HCT116 (cell line): Measurements from ENCODE around the gene LRRC2. TPM values are rescaled to one million over a fixed set of nuclear protein-coding genes. Genes with fewer than 3 reads are reported as not detected.

Experiments
- ATAC-seq: fragments of 200-7000 bp; cut with Tn5 transposase; 2 replicates; pipeline ENCODE4 v1.9.1; 2020; ENCODE audit warnings: mild to moderate bottlenecking, moderate library complexity
- BruUV-seq: library from RNA; stranded (reverse); fragments of 400-500 nt; replicated peaks from 2 replicates; lab custom pipeline; 2021; lab: Mats Ljungman, UMichigan
- CTCF ChIA-PET: fragments of 300-600 bp; sonication (Branson Sonifier 250); formaldehyde crosslinking; loops from one replicate; lab custom pipeline; 2021; ENCODE audit warnings: antibody characterized with exemption; lab: Charles Lee
- POLR2A ChIA-PET: fragments of 300-600, 350-600 bp; sonication (Branson Sonifier 250); formaldehyde crosslinking; loops from one replicate; lab custom pipeline; 2021; ENCODE audit warnings: antibody characterized with exemption; lab: Charles Lee
- RAD21 ChIA-PET, 2 experiments: fragments of 300-600 bp; sonication (Branson Sonifier 250); formaldehyde crosslinking; loops; one replicate each; lab custom pipeline; 2023; ENCODE audit warnings: low total read pairs in 2 of 2; ENCODE audit not compliant: uncharacterized antibody in 2 of 2, unreplicated experiment in 2 of 2, low non-redundant PET in 1 of 2; lab: Charles Lee
- DNase-seq: peaks from one replicate; pipeline ENCODE4 v3.0.0-alpha.2; 2010; ENCODE audit warnings: low read depth, low spot score
- H2AFZ ChIP-seq: fragments of 200-600 bp; shearing (Covaris generic), sonication (generic); 2 replicates; pipeline ENCODE4 v1.6.1; 2017; ENCODE audit warnings: low read depth, mixed run types, mixed read lengths, antibody characterized with exemption, low read length; ENCODE audit not compliant: poor library complexity, severe bottlenecking
- H3K27ac ChIP-seq: 2 replicates; pipeline ENCODE4 v1.5.1; 2012; ENCODE audit warnings: low read depth, low read length
- H3K27me3 ChIP-seq: fragments of 200-600 bp; sonication (generic); 2 replicates; pipeline ENCODE4 v1.6.1; 2016; ENCODE audit warnings: mixed run types, low read length, mixed read lengths; ENCODE audit not compliant: insufficient read depth
- H3K36me3 ChIP-seq, 2 experiments: fragments of 200-500 bp in 1 of 2; fragments of 200-600 bp in 1 of 2; sonication (Bioruptor generic) in 1 of 2; sonication (generic) in 1 of 2; 2 replicates each; pipeline versions ENCODE4 v1.5.1 to v1.6.1; 2014 to 2016; ENCODE audit warnings: low read length in 2 of 2, inconsistent platforms in 1 of 2, mixed read lengths in 1 of 2, mixed run types in 1 of 2; ENCODE audit not compliant: insufficient read depth in 2 of 2, control insufficient read depth in 1 of 2
- H3K4me1 ChIP-seq, 2 experiments: fragments of 200-600 bp in 1 of 2; sonication (generic) in 1 of 2; 2 replicates each; pipeline versions ENCODE4 v1.5.1 to v1.6.1; 2012 to 2017; ENCODE audit warnings: low read length in 2 of 2, inconsistent platforms in 1 of 2, mild to moderate bottlenecking in 1 of 2, mixed read lengths in 1 of 2, mixed run types in 1 of 2, moderate library complexity in 1 of 2; ENCODE audit not compliant: insufficient read depth in 2 of 2, control insufficient read depth in 1 of 2
- H3K4me2 ChIP-seq: fragments of 200-600 bp; sonication (generic); 2 replicates; pipeline ENCODE4 v1.6.1; 2017; ENCODE audit warnings: mixed run types, low read length, mixed read lengths
- H3K4me3 ChIP-seq, 2 experiments: fragments of 200-600 bp in 1 of 2; sonication (generic) in 1 of 2; replicated peaks in 1 of 2; 2 replicates each; pipeline ENCODE4 v1.5.1; 2011 to 2016; ENCODE audit warnings: low read length in 2 of 2, control low read depth in 1 of 2, low read depth in 1 of 2, mild to moderate bottlenecking in 1 of 2, mixed read lengths in 1 of 2, mixed run types in 1 of 2
- H3K79me2 ChIP-seq: fragments of 200-600 bp; sonication (generic); 2 replicates; pipeline ENCODE4 v1.6.1; 2017; ENCODE audit warnings: mild to moderate bottlenecking, mixed run types, low read length, moderate library complexity, mixed read lengths; ENCODE audit not compliant: insufficient read depth
- H3K9ac ChIP-seq: fragments of 200-600 bp; sonication (generic); 2 replicates; pipeline ENCODE4 v1.6.1; 2016; ENCODE audit warnings: low read length, mixed read lengths
- H3K9me2 ChIP-seq: fragments of 200-600 bp; sonication (generic), shearing (Covaris generic); 2 replicates; pipeline ENCODE4 v1.6.1; 2017; ENCODE audit warnings: mixed run types, mild to moderate bottlenecking, moderate library complexity; ENCODE audit not compliant: insufficient read depth
- H3K9me3 ChIP-seq, 2 experiments: fragments of 200-500 bp in 1 of 2; fragments of 200-600 bp in 1 of 2; sonication (Bioruptor generic) in 1 of 2; sonication (generic) in 1 of 2; 2 replicates each; pipeline ENCODE4 v1.6.1; 2014 to 2017; ENCODE audit warnings: low read length in 2 of 2, mixed read lengths in 2 of 2, inconsistent platforms in 1 of 2, low read depth in 1 of 2, mild to moderate bottlenecking in 1 of 2, mixed run types in 1 of 2, moderate library complexity in 1 of 2; ENCODE audit not compliant: control insufficient read depth in 1 of 2, insufficient read depth in 1 of 2
- H4K20me1 ChIP-seq: fragments of 200-600 bp; sonication (generic), shearing (Covaris generic); 2 replicates; pipeline ENCODE4 v1.6.1; 2017; ENCODE audit warnings: mixed run types, mild to moderate bottlenecking, moderate library complexity; ENCODE audit not compliant: insufficient read depth
- CBX3 ChIP-seq: IDR thresholded peaks from 2 replicates; pipeline ENCODE4 v1.6.1; 2012; ENCODE audit warnings: low read depth
- CEBPB ChIP-seq: IDR thresholded peaks from 2 replicates; pipeline ENCODE4 v1.6.1; 2012; ENCODE audit warnings: low read depth
- EGR1 ChIP-seq: IDR thresholded peaks from 2 replicates; pipeline ENCODE4 v1.6.1; 2012; ENCODE audit warnings: low read depth
- EZH2phosphoT487 ChIP-seq: fragments of 200-600 bp; IDR thresholded peaks from 2 replicates; pipeline ENCODE4 v1.6.1; 2018; ENCODE audit warnings: antibody characterized with exemption, borderline replicate concordance
- JUND ChIP-seq: IDR thresholded peaks from 2 replicates; pipeline ENCODE4 v1.6.1; 2012
- POLR2A ChIP-seq: IDR thresholded peaks from 2 replicates; pipeline ENCODE4 v1.7.0; 2011; ENCODE audit warnings: borderline replicate concordance; ENCODE audit not compliant: insufficient read depth, insufficient read length; ENCODE audit errors: extremely low read depth
- RAD21 ChIP-seq: IDR thresholded peaks from 2 replicates; pipeline ENCODE4 v1.6.1; 2012; ENCODE audit warnings: low read depth, mild to moderate bottlenecking
- SP1 ChIP-seq: IDR thresholded peaks from 2 replicates; pipeline ENCODE4 v1.6.1; 2012; ENCODE audit warnings: low read depth
- SRF ChIP-seq: IDR thresholded peaks from 2 replicates; pipeline ENCODE4 v1.6.1; 2012; ENCODE audit warnings: low read depth
- ZFX ChIP-seq: fragments of 450-650 bp; IDR thresholded peaks from 2 replicates; pipeline ENCODE4 v1.6.1; 2017
- ZNF274 ChIP-seq: fragments of 200-500 bp; sonication (Bioruptor generic); IDR thresholded peaks from 2 replicates; pipeline ENCODE4 v1.6.1; 2014; ENCODE audit warnings: mild to moderate bottlenecking, low read depth, low read length, inconsistent platforms
- intact Hi-C: fragments of 100-400 bp; cut with micrococcal nuclease; formaldehyde crosslinking; loops from 2 replicates; pipeline ENCODE4 v1.10.0; 2022
- total RNA-seq: library from RNA; stranded (reverse); gene quantifications from one replicate; pipeline ENCODE4 v1.2.1, GENCODE V29; 2021; ENCODE audit not compliant: unreplicated experiment
- TF ChIP-seq, protein P1 (sequence below): IDR thresholded peaks from 2 replicates; pipeline ENCODE4 v1.6.1; 2012; ENCODE audit warnings: low read depth
- TF ChIP-seq, protein P2 (sequence below): IDR thresholded peaks from 2 replicates; pipeline ENCODE4 v1.6.1; 2012
- TF ChIP-seq, protein P3 (sequence below), 3 experiments: fragments of 200-600 bp in 1 of 3; sonication (generic) in 1 of 3; IDR thresholded peaks in 2 of 3; conservative IDR thresholded peaks in 1 of 3; 2 replicates each; pipeline ENCODE4 v1.5.1; 2012 to 2017; ENCODE audit warnings: low read depth in 2 of 3, low read length in 2 of 3, antibody characterized with exemption in 1 of 3, borderline replicate concordance in 1 of 3, control low read depth in 1 of 3, mild to moderate bottlenecking in 1 of 3, mixed read lengths in 1 of 3, mixed run types in 1 of 3, moderate library complexity in 1 of 3; ENCODE audit not compliant: insufficient read depth in 1 of 3
- TF ChIP-seq, protein P4 (sequence below): IDR thresholded peaks from 2 replicates; pipeline ENCODE4 v1.6.1; 2012

LRRC2 gene
- total RNA-seq, 1 experiment from 2014 or later: not detected

DNA sequence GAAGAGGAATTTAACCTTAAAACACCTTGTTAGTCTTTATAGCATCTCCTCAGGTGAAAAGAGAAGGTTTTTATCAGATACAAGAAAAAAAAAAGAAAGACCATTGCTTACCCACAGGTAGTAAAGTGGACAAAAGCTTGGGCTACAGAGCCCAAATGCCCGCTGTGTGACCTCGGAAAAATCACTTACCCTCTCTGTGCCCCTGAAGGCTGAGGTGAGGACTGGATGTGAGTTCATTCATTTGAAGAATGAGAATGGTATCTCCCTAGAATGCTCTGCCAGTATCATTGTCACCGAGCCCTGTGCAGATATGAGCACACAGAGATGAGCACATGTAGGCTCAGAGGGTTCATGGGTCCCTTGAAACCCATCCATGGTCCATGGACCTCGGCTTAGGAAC is 28.6 kb upstream of the LRRC2 start:
- DNase-seq (no peak), ATAC-seq (no peak)
- Histone ChIP-seq H3K36me3 (no peaks in the 10 kb centered on the region), H3K27me3 (no peaks in the 10 kb centered on the region), H4K20me1 (no peaks in the 10 kb centered on the region), H3K4me1 (no peaks in the 10 kb centered on the region), H3K9ac (no peak overlapping the region), H2AFZ (no peak overlapping the region), H3K4me2 (no peak overlapping the region), H3K79me2 (no peaks in the 10 kb centered on the region), H3K4me3 (no peak overlapping the region), H3K9me3 (no peaks in the 10 kb centered on the region), H3K27ac (no peak overlapping the region), H3K9me2 (no peaks in the 10 kb centered on the region)
- intact Hi-C loops: no loop called here
- ChIA-PET CTCF (no interaction called here), RAD21 (no interaction called here), POLR2A (no interaction called here)
- TF ChIP-seq, protein P1, sequence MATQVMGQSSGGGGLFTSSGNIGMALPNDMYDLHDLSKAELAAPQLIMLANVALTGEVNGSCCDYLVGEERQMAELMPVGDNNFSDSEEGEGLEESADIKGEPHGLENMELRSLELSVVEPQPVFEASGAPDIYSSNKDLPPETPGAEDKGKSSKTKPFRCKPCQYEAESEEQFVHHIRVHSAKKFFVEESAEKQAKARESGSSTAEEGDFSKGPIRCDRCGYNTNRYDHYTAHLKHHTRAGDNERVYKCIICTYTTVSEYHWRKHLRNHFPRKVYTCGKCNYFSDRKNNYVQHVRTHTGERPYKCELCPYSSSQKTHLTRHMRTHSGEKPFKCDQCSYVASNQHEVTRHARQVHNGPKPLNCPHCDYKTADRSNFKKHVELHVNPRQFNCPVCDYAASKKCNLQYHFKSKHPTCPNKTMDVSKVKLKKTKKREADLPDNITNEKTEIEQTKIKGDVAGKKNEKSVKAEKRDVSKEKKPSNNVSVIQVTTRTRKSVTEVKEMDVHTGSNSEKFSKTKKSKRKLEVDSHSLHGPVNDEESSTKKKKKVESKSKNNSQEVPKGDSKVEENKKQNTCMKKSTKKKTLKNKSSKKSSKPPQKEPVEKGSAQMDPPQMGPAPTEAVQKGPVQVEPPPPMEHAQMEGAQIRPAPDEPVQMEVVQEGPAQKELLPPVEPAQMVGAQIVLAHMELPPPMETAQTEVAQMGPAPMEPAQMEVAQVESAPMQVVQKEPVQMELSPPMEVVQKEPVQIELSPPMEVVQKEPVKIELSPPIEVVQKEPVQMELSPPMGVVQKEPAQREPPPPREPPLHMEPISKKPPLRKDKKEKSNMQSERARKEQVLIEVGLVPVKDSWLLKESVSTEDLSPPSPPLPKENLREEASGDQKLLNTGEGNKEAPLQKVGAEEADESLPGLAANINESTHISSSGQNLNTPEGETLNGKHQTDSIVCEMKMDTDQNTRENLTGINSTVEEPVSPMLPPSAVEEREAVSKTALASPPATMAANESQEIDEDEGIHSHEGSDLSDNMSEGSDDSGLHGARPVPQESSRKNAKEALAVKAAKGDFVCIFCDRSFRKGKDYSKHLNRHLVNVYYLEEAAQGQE: no peak
- TF ChIP-seq EZH2phosphoT487 (no peak), SRF (no peak), EGR1 (no peak), SP1 (no peak), ZFX (no peak), POLR2A (no peak), JUND (no peak), CBX3 (no peak), RAD21 (no peak), CEBPB (no peak), ZNF274 (no peak)
- TF ChIP-seq, protein P2, sequence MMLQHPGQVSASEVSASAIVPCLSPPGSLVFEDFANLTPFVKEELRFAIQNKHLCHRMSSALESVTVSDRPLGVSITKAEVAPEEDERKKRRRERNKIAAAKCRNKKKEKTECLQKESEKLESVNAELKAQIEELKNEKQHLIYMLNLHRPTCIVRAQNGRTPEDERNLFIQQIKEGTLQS: no peak
- TF ChIP-seq, protein P3, sequence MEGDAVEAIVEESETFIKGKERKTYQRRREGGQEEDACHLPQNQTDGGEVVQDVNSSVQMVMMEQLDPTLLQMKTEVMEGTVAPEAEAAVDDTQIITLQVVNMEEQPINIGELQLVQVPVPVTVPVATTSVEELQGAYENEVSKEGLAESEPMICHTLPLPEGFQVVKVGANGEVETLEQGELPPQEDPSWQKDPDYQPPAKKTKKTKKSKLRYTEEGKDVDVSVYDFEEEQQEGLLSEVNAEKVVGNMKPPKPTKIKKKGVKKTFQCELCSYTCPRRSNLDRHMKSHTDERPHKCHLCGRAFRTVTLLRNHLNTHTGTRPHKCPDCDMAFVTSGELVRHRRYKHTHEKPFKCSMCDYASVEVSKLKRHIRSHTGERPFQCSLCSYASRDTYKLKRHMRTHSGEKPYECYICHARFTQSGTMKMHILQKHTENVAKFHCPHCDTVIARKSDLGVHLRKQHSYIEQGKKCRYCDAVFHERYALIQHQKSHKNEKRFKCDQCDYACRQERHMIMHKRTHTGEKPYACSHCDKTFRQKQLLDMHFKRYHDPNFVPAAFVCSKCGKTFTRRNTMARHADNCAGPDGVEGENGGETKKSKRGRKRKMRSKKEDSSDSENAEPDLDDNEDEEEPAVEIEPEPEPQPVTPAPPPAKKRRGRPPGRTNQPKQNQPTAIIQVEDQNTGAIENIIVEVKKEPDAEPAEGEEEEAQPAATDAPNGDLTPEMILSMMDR (IDR thresholded peaks at IDR 0.05 in 2 of 3, conservative IDR thresholded peaks at IDR 0.05 in 1 of 3; ENCODE audit: borderline replicate concordance in 1 of 3, insufficient read depth in 1 of 3, low read depth in 2 of 3, low read length in 2 of 3): no peak
- TF ChIP-seq, protein P4, sequence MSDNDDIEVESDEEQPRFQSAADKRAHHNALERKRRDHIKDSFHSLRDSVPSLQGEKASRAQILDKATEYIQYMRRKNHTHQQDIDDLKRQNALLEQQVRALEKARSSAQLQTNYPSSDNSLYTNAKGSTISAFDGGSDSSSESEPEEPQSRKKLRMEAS: no peak
- no TSS peak for BruUV-seq
